ENCODE data around the gene PTPN7.
"Not testable (repeated sequence)": the region's sequence is repeated elsewhere in the genome, so short reads cannot be mapped to it uniquely, and the experiment has no call there.

The PTPN7 gene

GRCh38 chr1:202189918-202190715, 29.7 kb upstream of the PTPN7 start:
- peaks cover 26% of the 10 kb centered on the region for H3K27me3 ChIP-seq (ENCODE audit: control insufficient read depth, insufficient read depth, low read length, poor library complexity, severe bottlenecking)
- no peaks in the 10 kb centered on the region for H3K9me3 ChIP-seq (ENCODE audit: control insufficient read depth, low read length)
- H3K27ac ChIP-seq (ENCODE audit: insufficient read depth, low read depth, low read length, poor library complexity, severe bottlenecking): no peak overlapping the region
- WGBS, 2 experiments: 90 to 93% methylated on average over 7 of the region's 7 CpGs
- no peaks in the 10 kb centered on the region for H3K36me3 ChIP-seq (ENCODE audit: control insufficient read depth, insufficient read depth, low read length)
- H3K4me3 ChIP-seq (ENCODE audit: insufficient read depth, low read depth, low read length): no peak overlapping the region
- peaks cover 11% of the 10 kb centered on the region for H3K4me1 ChIP-seq (ENCODE audit: control insufficient read depth, insufficient read depth, low read length)

GRCh38 chr1:202189001-202189790, 28.8 kb upstream of the PTPN7 start:
- Histone ChIP-seq H3K27ac (ENCODE audit: insufficient read depth, low read depth, low read length, poor library complexity, severe bottlenecking) (no peak overlapping the region), H3K36me3 (ENCODE audit: control insufficient read depth, insufficient read depth, low read length) (no peaks in the 10 kb centered on the region), H3K4me1 (ENCODE audit: control insufficient read depth, insufficient read depth, low read length) (peaks cover 12% of the 10 kb centered on the region), H3K4me3 (ENCODE audit: insufficient read depth, low read depth, low read length) (no peak overlapping the region), H3K27me3 (ENCODE audit: control insufficient read depth, insufficient read depth, low read length, poor library complexity, severe bottlenecking) (peaks cover 17% of the 10 kb centered on the region), H3K9me3 (ENCODE audit: control insufficient read depth, low read length) (no peaks in the 10 kb centered on the region)
- WGBS, 2 experiments: 61 to 65% methylated on average over 20 of the region's 20 CpGs

GRCh38 chr1:202187697-202188407, 27.4 kb upstream of the PTPN7 start:
- Histone ChIP-seq H3K9me3 (ENCODE audit: control insufficient read depth, low read length) (no peaks in the 10 kb centered on the region), H3K27ac (ENCODE audit: insufficient read depth, low read depth, low read length, poor library complexity, severe bottlenecking) (no peak overlapping the region), H3K4me3 (ENCODE audit: insufficient read depth, low read depth, low read length) (no peak overlapping the region), H3K27me3 (ENCODE audit: control insufficient read depth, insufficient read depth, low read length, poor library complexity, severe bottlenecking) (peaks cover 4% of the 10 kb centered on the region), H3K4me1 (ENCODE audit: control insufficient read depth, insufficient read depth, low read length) (peaks cover 4% of the 10 kb centered on the region), H3K36me3 (ENCODE audit: control insufficient read depth, insufficient read depth, low read length) (no peaks in the 10 kb centered on the region)
- WGBS, 2 experiments: 85 to 91% methylated on average over 8 of the region's 8 CpGs

GRCh38 chr1:202187041-202187671, 26.8 kb upstream of the PTPN7 start:
- H3K9me3 ChIP-seq (ENCODE audit: control insufficient read depth, low read length): no peaks in the 10 kb centered on the region
- H3K27me3 ChIP-seq (ENCODE audit: control insufficient read depth, insufficient read depth, low read length, poor library complexity, severe bottlenecking): no peaks in the 10 kb centered on the region
- H3K36me3 ChIP-seq (ENCODE audit: control insufficient read depth, insufficient read depth, low read length): no peaks in the 10 kb centered on the region
- 84 to 88% methylated on average over 8 of the region's 8 CpGs for WGBS, 2 experiments
- H3K27ac ChIP-seq (ENCODE audit: insufficient read depth, low read depth, low read length, poor library complexity, severe bottlenecking): no peak overlapping the region
- H3K4me3 ChIP-seq (ENCODE audit: insufficient read depth, low read depth, low read length): no peak overlapping the region
- H3K4me1 ChIP-seq (ENCODE audit: control insufficient read depth, insufficient read depth, low read length): peaks cover 4% of the 10 kb centered on the region

GRCh38 chr1:202186327-202186726, 25.9 kb upstream of the PTPN7 start:
- 93% methylated on average over 7 of the region's 7 CpGs for WGBS, 2 experiments
- Histone ChIP-seq H3K27ac (ENCODE audit: insufficient read depth, low read depth, low read length, poor library complexity, severe bottlenecking) (no peak overlapping the region), H3K4me1 (ENCODE audit: control insufficient read depth, insufficient read depth, low read length) (peaks cover 4% of the 10 kb centered on the region)

GRCh38 chr1:202184750-202185460, 24.5 kb upstream of the PTPN7 start:
- no peak overlapping the region for H3K4me3 ChIP-seq (ENCODE audit: insufficient read depth, low read depth, low read length)
- H3K9me3 ChIP-seq (ENCODE audit: control insufficient read depth, low read length): no peaks in the 10 kb centered on the region
- WGBS, 2 experiments: 28 to 30% methylated on average over 19 of the region's 19 CpGs
- H3K27me3 ChIP-seq (ENCODE audit: control insufficient read depth, insufficient read depth, low read length, poor library complexity, severe bottlenecking): no peaks in the 10 kb centered on the region
- no peaks in the 10 kb centered on the region for H3K36me3 ChIP-seq (ENCODE audit: control insufficient read depth, insufficient read depth, low read length)
- no peak overlapping the region for H3K27ac ChIP-seq (ENCODE audit: insufficient read depth, low read depth, low read length, poor library complexity, severe bottlenecking)
- peaks cover 4% of the 10 kb centered on the region for H3K4me1 ChIP-seq (ENCODE audit: control insufficient read depth, insufficient read depth, low read length)

More at GRCh38 chr1:202186327-202186726, 25.9 kb upstream of the PTPN7 start:
- Histone ChIP-seq H3K4me3 (ENCODE audit: insufficient read depth, low read depth, low read length) (no peak overlapping the region), H3K27me3 (ENCODE audit: control insufficient read depth, insufficient read depth, low read length, poor library complexity, severe bottlenecking) (no peaks in the 10 kb centered on the region), H3K36me3 (ENCODE audit: control insufficient read depth, insufficient read depth, low read length) (no peaks in the 10 kb centered on the region), H3K9me3 (ENCODE audit: control insufficient read depth, low read length) (no peaks in the 10 kb centered on the region)

- H3K4me3 ChIP-seq (ENCODE audit: insufficient read depth, low read depth, low read length): no peak overlapping the region
- H3K36me3 ChIP-seq (ENCODE audit: control insufficient read depth, insufficient read depth, low read length): no peaks in the 10 kb centered on the region
- no peaks in the 10 kb centered on the region for H3K9me3 ChIP-seq (ENCODE audit: control insufficient read depth, low read length)
- H3K27me3 ChIP-seq (ENCODE audit: control insufficient read depth, insufficient read depth, low read length, poor library complexity, severe bottlenecking): no peaks in the 10 kb centered on the region
- H3K27ac ChIP-seq (ENCODE audit: insufficient read depth, low read depth, low read length, poor library complexity, severe bottlenecking): no peak overlapping the region
- H3K4me1 ChIP-seq (ENCODE audit: control insufficient read depth, insufficient read depth, low read length): peaks cover 4% of the 10 kb centered on the region
- 94% methylated on average over 8 of the region's 8 CpGs for WGBS, 2 experiments
Observed at GRCh38 chr1:202182040-202182877, 21.9 kb upstream of the PTPN7 start.

- Histone ChIP-seq H3K4me1 (ENCODE audit: control insufficient read depth, insufficient read depth, low read length) (peaks cover 4% of the 10 kb centered on the region), H3K36me3 (ENCODE audit: control insufficient read depth, insufficient read depth, low read length) (no peaks in the 10 kb centered on the region), H3K9me3 (ENCODE audit: control insufficient read depth, low read length) (no peaks in the 10 kb centered on the region), H3K27ac (ENCODE audit: insufficient read depth, low read depth, low read length, poor library complexity, severe bottlenecking) (no peak overlapping the region), H3K27me3 (ENCODE audit: control insufficient read depth, insufficient read depth, low read length, poor library complexity, severe bottlenecking) (no peaks in the 10 kb centered on the region), H3K4me3 (ENCODE audit: insufficient read depth, low read depth, low read length) (no peak overlapping the region)
- WGBS, 2 experiments: 93 to 94% methylated on average over 7 of the region's 7 CpGs
Observed at GRCh38 chr1:202181586-202181985, 21.2 kb upstream of the PTPN7 start.

GRCh38 chr1:202180751-202181139, 20.3 kb upstream of the PTPN7 start:
- not testable (repeated sequence) for H3K4me3 ChIP-seq (ENCODE audit: insufficient read depth, low read depth, low read length); H3K9me3 ChIP-seq (ENCODE audit: control insufficient read depth, low read length)

More at GRCh38 chr1:202180751-202181139, 20.3 kb upstream of the PTPN7 start:
- not testable (repeated sequence) for H3K27me3 ChIP-seq (ENCODE audit: control insufficient read depth, insufficient read depth, low read length, poor library complexity, severe bottlenecking); H3K36me3 ChIP-seq (ENCODE audit: control insufficient read depth, insufficient read depth, low read length); H3K4me1 ChIP-seq (ENCODE audit: control insufficient read depth, insufficient read depth, low read length); H3K27ac ChIP-seq (ENCODE audit: insufficient read depth, low read depth, low read length, poor library complexity, severe bottlenecking)
- WGBS, 2 experiments: 75 to 83% methylated on average over 2 of the region's 2 CpGs
